GM12872 (cell line): Measurements from ENCODE around the gene PARD3B.

Source experiments
- TF ChIP-seq, protein P1 (sequence below): IDR thresholded peaks from 3 replicates; pipeline ENCODE4 v1.5.1; 2011; ENCODE audit warnings: low read depth, mild to moderate bottlenecking, low read length, moderate library complexity; ENCODE audit not compliant: insufficient read depth

PARD3B gene

GRCh38 chr2:205024822-205025518, 479.7 kb downstream of the PARD3B start:
- TF ChIP-seq, protein P1, sequence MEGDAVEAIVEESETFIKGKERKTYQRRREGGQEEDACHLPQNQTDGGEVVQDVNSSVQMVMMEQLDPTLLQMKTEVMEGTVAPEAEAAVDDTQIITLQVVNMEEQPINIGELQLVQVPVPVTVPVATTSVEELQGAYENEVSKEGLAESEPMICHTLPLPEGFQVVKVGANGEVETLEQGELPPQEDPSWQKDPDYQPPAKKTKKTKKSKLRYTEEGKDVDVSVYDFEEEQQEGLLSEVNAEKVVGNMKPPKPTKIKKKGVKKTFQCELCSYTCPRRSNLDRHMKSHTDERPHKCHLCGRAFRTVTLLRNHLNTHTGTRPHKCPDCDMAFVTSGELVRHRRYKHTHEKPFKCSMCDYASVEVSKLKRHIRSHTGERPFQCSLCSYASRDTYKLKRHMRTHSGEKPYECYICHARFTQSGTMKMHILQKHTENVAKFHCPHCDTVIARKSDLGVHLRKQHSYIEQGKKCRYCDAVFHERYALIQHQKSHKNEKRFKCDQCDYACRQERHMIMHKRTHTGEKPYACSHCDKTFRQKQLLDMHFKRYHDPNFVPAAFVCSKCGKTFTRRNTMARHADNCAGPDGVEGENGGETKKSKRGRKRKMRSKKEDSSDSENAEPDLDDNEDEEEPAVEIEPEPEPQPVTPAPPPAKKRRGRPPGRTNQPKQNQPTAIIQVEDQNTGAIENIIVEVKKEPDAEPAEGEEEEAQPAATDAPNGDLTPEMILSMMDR, result no peak

GRCh38 chr2:205025580-205026240, 480.4 kb downstream of the PARD3B start:
- TF ChIP-seq, protein P1, result no peak

DNA sequence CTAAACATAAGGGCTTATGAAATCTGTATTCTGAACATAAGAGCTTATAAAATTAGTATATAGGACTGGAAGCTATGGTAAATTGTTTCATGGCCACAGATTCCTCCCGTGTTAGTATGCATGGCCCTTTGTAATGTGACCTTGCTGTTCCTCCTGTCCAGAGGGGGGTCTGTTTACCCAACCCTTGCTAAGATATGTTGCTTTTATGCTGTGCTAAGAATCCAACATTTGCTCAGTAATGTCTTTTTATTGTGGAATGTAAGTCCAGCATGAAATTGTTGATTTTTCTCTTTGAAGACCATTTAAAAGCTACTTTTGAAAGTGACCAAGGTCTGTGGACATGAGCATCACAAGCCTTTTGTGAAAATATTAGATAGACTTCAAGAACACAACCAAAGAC, 485.4 kb downstream of the PARD3B start:
- TF ChIP-seq, protein P1, result no peak

- TF ChIP-seq, protein P1, result no peak
Measured at GRCh38 chr2:205032093-205032551, 486.8 kb downstream of the PARD3B start.

DNA sequence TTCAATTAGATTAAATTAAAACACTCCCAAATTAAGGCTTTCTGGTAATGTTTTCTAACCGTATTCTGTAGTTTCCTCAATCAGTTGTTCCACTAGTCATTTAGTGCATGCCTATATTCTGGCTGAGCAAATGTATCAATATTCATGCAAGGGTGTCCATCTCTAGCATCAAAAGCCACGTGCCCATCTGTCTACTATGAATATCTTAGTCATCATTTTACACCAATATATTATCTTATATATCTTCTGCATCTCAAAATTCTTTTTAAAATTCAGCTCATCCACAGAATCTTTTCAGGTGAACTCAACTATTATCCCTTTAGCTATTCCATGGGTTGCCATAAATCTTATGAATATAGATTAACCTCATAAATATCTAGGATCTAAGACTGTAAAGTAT, 488.2 kb downstream of the PARD3B start:
- TF ChIP-seq, protein P1, result no peak

DNA sequence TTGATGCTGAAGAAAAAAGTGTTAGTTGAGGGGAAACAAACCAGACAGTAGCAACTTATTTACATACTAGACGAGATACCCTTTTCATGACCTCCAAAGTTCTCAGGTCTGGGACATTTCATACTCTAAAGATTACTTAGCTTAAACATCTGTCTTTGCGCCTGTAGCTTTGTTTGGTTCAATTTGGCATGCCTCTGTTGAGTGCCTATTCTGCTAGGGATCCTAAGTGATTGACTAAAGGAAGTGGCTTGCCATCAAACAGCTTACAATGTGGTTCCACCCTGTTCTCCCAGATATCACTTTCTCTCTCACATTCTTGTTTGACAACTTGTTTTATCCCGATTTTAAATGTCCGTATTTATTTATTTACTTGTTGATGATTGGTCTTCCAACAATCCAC, 488.8 kb downstream of the PARD3B start:
- TF ChIP-seq, protein P1, result no peak

GRCh38 chr2:205040323-205040722, 495.0 kb downstream of the PARD3B start:
- TF ChIP-seq, protein P1, result no peak
